GM19438 (cell line): Measurements from ENCODE around the gene CDV3.

Experiments used
- ATAC-seq: cut with Tn5 transposase; IDR thresholded peaks from one replicate; pipeline ENCODE4 v1.9.1; 2021; ENCODE audit warnings: low read depth; ENCODE audit not compliant: unreplicated experiment

The CDV3 gene

GRCh38 chr3:133563816-133564215 is 9.7 kb upstream of the CDV3 start:
- no peak for ATAC-seq

DNA sequence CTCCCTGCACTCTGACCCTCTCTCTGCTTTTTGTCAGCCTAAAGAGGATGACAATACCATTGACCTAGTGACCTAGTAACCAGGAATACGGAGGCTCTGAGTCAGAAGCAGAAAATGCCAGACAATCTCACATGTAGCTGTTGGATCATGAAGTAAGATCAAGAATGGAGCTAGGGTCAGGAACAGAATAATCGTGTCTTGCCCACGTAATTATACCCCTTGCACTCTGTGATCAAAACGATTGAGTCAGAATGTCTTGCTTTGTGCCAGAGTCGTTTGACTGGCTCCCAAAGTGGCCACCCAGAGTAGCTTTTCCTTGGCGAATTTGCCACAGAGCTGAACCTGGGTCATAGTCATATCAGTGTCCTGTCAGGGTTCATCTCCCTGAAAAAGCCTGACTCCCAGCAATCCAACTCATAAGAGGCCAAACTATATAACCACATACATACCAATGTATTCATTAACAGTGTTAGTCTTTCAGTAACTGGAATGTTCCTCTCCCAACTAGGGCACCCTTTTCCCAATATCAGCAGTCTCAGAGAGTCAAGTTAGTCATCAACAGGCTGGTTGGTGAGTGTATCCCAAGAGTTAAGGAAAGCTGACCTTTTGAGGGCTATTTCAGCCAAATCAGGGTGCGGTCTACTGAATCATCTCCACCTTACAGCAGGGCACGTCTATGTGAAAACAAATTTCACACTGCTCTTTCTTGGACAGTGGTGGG is 5.0 kb upstream of the CDV3 start:
- ATAC-seq, result no peak

GRCh38 chr3:133570139-133570936 is 3.1 kb upstream of the CDV3 start:
- ATAC-seq, result no peak

DNA sequence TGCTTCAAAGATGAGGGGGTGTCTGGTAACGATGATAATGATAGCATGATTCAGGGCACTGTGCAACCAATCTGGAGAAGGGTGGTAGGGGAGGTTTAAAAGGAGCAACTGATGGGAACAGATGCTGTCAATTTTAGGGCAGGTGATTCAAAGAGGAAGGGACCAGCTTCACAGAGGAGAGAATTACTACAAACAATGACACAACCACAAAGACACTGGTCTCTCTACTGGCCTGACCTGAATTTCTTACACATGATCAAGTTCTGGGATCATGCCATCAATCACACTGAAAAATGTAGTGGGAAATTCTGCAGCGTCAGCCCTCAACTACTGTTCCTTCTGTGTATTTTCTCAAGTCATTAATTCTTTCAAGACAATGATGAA is 2.6 kb upstream of the CDV3 start:
- no peak for ATAC-seq

DNA sequence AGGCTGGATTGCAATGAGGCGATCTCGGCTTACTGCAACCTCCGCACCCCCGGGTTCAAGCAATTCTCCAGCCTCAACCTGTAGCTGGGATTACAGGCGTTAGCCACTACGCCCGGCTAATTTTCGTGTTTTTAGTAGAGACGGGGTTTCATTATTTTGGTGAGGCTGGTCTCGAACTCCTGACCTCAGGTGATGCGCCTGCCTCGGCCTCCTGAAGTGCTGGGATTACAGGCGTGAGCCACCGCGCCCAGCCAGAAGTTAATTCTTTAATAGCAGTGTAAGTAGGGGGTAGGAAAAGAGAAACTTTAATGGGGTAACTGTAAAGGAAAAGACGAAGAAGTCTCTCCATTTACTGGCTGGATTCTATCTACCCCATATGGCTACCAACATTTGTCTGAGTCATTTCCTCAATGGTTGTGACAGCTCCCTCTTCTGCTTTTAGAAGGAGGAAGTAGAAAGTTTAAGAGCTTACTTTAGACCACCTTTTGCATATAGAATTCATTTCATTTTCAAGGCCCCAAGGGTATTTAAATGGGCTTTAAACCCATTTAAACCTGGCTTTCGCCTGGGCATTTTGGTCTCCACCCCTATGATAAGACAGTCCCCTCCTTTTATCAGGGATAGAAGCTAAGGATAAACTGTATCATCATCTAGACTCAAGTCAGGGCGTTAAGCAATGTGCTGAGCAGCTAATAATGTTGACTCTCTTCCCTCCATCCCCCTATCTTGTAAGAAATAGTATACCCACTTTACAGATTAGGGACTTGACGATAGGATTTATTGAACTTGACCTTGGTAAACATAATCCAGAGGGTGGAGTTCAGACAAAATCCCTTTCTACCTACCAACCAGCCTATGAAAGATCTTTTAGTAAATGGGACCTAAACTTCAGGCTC is 1.1 kb upstream of the CDV3 start:
- ATAC-seq, result peak; percentile 17

DNA sequence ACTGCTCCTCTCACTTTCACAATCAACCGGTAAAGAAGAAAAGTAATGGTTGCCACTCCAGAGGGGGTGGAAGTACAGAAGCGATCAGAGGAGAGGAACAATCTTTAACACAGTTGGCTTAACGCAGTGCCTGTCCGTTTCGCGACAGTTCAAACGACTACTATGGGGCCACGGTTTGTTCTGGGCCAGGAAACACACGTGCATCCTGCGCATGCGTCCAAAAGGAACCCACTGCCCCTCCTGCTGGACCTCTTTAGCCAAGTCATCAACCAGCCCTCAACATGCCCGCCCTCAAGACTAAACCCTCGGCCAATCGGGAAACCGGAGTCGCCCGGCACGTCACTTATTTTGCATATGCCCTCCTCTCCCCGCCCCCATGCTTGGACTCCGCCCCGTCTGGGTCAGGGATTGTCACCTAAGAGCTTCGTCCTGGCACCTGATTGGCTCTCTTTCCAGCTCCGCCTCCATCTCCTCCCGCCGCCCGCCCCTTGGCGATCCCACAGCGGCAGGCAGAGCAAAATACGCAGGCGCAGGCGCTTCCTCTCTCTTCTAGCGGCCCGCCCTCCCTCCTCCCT is 345 bp upstream of the CDV3 start:
- ATAC-seq, result peak; percentile 73

GRCh38 chr3:133574260-133574881 is 885 bp downstream of the CDV3 start:
- ATAC-seq, result peak; percentile 17

DNA sequence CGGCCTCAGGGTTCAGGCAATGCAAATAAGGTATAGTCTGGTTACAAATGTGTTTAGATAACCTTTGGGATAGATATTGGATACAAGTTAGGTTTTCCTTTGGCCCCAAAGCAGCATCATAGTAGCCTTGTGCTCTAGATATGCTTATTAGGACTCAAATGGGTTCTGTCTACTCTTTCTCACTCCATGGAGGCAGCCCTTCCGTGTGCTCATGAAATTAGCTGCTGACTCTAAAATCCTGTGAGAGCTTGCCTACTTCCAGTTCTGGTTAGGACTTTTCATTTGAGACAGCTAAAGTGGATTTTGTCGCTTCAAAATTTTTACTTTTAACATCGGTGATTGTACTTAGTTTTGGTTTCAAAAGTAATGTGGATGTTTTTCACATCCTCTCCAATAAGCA is 1.6 kb downstream of the CDV3 start:
- no peak for ATAC-seq

- ATAC-seq, result no peak
Measured at GRCh38 chr3:133576169-133576568, 2.7 kb downstream of the CDV3 start.

- no peak for ATAC-seq
Measured at GRCh38 chr3:133578548-133579191, 5.2 kb downstream of the CDV3 start.

- ATAC-seq, result no peak
Measured at GRCh38 chr3:133583396-133583795, 9.9 kb downstream of the CDV3 start.

- no peak for ATAC-seq
Measured at GRCh38 chr3:133588035-133588434, 14.5 kb downstream of the CDV3 start.

- ATAC-seq, result no peak
Measured at GRCh38 chr3:133588784-133589465, 15.4 kb downstream of the CDV3 start.

DNA sequence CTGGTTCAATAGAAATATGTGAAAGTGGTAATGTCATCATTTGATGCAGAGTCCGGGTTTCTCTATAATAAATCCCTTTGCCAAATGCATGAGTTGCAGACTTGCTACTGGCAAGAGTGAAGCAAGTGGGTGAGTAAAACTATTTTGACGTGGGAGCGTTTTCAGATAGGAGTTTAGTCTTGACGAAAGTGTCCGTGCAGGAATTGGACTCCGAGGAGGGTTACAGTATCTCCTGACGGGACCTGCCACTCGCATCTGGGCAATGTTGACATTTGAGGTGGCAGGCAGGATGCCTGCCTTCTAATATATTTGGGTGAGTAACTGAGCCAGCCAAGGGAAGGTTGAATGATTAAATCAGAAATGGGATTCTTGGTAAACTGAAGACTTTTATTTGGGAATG is 16.0 kb downstream of the CDV3 start:
- no peak for ATAC-seq

GRCh38 chr3:133591271-133591742 is 17.8 kb downstream of the CDV3 start:
- ATAC-seq, result no peak

DNA sequence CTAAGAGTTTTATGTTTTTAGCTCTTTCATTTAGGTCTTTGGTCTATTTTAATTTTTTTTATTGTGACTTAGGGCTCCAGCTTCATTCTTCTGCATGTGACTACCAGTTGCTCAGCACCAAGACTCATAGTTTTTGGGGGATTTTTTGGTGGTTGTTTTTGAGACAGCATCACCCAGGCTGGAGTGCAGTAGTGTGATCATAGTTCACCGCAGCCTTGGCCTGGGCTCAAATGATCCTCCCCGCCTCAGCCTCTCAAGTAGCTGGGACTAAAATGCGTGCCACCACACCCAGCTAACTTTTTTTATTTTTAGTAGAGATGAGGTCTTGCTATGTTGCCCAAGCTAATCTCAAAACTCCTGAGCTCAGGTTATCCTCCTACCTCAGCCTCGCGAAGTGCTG is 19.4 kb downstream of the CDV3 start:
- ATAC-seq, result no peak

DNA sequence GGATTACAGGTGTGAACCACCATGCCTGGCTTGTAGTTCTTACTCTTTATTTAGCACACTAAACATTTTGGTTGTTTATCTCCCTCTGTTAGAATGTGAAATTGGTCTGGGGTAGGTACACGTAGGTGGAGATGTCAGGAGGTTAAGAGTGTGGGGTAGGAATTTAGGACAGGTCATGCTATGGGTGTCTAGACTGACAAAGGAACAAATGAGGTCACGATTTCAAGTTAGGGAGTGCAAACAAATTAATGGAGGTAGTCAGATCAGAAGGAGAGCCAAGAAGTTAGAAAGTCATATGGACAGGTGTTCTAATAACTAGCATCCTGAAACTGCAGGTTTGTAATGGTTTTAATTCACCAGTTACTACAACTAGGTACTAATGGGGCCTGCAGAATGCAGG is 19.8 kb downstream of the CDV3 start:
- no peak for ATAC-seq

DNA sequence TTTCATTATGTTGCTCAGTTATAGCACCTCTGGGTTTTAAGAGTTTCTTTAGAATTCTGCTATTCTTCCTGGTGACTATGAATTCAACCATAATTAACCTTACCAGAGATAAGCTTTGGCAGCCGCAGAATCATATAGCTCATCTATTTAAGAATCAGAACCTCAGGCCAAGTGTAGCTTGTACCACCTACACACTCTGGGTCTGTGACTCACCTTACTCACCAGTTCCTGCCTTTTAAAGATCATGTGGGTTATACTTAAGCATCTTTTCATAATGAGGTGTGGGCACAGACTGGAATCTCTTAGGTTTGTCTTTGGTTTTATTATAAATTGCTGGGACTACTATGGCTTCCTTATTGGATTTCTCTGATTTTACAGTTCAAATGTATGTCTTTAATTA is 21.9 kb downstream of the CDV3 start:
- ATAC-seq, result no peak

- ATAC-seq, result no peak
Measured at GRCh38 chr3:133598405-133598804, 24.9 kb downstream of the CDV3 start.
